ENCODE results near the gene NKAIN2.
A peak's percentile ranks its signal among the peaks of the same experiment; 100 is the strongest.
"Not testable (repeated sequence)": the region's sequence is repeated elsewhere in the genome, so short reads cannot be mapped to it uniquely, and the experiment has no call there.

NKAIN2 gene

DNA sequence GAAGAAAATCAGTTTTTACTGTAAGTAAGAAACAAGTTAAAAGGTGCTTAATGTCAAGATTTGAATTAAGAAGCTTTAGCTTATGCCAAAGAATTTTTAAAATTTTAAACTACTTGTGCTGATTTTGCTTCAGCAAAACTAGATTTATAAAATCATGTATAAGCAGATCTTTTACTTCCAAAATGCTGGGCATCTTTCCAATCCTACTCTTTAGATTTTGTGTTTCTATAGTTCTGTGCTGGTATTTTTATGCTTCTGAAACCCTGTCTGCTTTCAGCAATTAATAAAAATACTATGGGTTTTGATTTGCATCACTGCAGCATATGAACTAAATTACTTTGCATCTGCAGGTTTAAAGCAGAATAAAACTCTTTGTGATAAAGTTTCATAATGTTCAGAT, 920.0 kb downstream of the NKAIN2 start:
- no peak for DNase-seq

DNA sequence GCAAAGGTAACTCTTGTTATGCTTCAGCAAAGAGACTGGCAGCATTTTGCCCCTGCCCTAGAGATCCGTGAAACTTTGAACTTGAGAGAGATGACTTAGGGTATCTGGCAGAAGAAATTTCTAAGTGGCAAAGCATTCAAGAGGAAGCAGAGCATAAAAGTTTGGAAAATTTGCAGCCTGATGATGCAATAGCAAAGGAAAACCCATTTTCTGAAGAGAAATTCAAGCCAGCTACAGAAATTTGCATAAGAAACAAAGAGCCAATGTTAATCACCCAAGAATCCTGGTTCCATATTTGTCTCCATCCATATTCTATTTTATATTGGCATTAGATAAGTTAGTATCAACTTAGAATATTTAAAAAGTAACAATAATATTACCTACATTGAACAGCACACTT, 934.1 kb downstream of the NKAIN2 start:
- not testable (repeated sequence) for DNase-seq

GRCh38 chr6:124738482-124738881, 934.8 kb downstream of the NKAIN2 start:
- DNase-seq, result no peak

DNA sequence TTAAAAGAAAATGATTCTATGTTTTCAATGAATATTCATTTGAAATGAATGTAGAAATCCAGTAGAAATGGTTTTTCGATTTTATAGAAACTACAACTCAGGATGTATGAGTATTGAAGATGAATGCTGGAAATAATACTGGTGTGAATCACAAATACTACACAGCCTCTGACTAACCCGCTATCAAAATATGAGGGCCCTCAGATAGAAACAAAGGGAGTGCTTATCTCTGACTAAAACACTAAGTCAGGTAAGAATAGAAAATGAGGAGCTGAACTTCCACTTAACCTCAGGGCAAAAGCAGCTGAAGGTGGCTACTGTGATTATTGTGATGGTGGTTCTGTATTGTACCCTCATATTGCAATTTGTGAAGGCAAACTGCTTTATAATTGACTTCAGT, 937.7 kb downstream of the NKAIN2 start:
- no peak for DNase-seq

DNA sequence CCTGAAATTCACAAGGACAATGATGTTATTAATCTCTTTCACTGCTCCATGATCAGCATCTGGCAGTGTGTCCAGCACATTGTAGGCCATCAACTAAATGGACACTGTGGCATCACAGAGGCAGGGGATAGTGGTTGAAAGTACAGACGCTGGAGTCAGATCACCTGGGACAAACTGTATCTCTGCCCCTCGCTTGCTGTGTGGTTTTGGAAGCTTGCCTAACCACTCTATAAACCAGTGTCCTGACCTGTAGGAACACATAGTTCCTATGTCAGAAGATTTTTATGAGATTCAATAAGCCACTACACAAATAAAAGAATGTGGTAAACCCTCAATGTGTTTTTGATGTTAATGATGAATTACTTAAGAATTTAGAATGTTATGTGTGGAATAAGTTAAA, 939.3 kb downstream of the NKAIN2 start:
- DNase-seq, result no peak

DNA sequence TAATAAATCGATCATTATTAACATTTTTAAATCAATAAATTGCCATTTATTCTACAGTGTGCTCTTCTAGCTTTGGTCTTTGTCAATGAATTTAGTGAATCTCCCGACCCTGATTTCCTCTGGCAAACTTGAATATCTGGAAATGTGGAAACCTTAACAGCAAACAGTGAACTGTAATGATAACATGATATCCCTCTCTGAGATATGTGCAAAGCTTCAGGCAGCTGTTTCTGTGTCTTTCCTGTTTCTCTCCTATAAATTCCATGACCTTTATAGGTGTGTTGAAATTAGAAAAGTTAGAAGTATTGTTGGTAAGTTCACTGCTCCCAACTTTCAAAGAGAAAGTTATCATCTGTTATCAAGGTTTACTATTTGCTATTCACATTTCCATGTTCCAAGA, 939.8 kb downstream of the NKAIN2 start:
- no peak for DNase-seq

- DNase-seq, result no peak
These were observed 943.7 kb downstream of the NKAIN2 start for GRCh38 chr6:124747349-124747748.

DNA sequence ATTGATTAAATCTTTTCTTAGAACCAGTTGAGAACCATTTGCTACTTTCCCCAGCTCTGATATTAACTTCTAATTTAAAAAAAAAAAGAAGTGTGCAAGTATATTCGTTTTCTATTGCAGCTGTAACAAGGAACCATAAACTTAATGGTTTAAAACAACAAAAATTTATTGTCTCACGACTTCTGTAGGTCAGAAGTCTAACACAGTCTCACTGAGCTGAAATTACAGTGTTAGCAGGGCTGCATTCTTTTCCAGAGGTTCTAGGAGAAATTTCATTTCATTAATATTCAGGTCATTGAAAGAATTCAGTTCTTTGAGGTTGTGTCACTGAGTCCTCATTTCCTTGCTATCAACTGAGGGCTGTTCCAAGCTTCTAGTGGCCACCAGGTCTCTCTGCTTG, 945.1 kb downstream of the NKAIN2 start:
- no peak for DNase-seq

GRCh38 chr6:124753001-124753400, 949.3 kb downstream of the NKAIN2 start:
- DNase-seq, result no peak

DNA sequence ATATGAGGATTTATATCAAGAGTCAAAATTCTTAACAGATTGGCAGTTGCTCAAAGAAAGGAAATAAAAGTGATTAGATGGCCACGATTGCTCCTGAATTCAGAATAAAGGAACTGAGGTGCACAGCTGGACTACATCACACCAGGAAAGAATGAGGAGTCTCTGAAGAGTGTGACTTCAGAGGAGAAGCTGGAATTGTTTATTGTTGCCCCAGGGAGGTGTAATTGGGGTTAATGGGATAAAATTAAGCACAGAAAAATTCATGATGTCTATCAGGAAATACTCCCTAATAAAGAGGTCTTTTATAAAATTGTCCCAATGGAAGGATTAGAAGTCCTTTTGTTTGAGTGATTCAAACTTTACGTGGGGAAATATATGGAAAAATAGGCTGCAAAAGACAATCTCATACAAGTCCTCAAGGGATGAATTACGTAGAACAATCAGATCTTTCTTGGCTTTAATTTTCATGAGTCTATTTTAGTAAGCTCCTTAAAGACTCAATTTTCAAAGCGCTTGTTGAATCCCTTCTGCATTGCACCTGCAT, 950.0 kb downstream of the NKAIN2 start:
- DNase-seq, result no peak

DNA sequence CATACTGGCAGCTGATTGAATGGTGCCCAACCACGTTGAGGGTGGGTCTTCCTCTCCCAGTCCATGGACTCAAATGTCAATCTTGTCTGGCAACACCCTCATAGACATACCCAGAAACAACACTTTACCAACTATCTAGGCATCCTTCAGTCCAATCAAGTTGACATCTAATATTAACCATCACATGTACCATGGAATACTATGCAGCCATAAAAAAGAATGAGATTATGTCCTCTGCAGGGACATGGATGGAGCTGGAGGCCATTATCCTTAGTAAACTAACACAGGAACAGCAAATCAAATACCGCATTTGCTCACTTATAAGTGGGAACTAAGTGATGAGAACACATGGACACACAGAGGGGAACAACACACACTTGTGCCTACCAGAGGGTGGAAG, 951.7 kb downstream of the NKAIN2 start:
- DNase-seq, result no peak

DNA sequence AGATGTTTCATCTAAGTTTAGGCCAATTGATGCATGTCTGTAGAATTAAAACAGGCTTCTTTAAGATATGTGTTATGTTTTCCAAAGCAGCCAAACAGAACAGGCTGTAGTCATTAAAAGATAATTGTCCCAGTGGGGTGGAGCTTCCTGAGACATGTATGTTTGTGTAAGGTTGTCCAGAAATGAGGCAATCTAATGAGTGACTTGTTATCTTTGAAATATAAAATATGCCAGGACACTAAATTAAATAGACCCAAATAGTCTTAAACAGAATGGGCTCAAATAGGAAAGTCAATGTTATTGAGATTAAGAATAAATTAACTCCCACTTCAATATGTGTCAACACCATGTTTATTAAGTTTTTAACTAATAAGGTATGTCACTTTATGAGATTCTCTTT, 953.9 kb downstream of the NKAIN2 start:
- no peak for DNase-seq

DNA sequence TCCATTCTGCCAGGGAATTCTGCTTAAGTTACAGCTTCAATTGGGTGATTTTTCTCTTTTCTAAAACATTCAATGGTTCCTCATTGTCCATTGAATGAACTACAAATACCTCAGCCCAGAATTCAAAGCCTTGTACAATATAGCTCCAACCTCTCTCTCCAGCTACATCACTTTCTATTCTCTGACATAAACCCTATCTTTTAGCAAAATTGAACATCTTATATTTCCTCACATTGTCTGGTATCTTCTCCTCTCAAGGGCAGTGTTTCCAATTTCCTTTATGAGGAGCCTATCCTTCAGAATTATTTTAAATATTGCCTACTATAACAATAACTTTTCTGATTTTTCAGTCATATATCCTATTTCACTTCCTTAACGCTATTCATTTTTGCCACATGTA, 955.0 kb downstream of the NKAIN2 start:
- no peak for DNase-seq

- no peak for DNase-seq
These were observed 961.6 kb downstream of the NKAIN2 start for GRCh38 chr6:124765280-124765679.

GRCh38 chr6:124768224-124768623, 964.6 kb downstream of the NKAIN2 start:
- DNase-seq, result no peak

GRCh38 chr6:124769811-124770544, 966.3 kb downstream of the NKAIN2 start:
- peak; percentile 26 for DNase-seq

DNA sequence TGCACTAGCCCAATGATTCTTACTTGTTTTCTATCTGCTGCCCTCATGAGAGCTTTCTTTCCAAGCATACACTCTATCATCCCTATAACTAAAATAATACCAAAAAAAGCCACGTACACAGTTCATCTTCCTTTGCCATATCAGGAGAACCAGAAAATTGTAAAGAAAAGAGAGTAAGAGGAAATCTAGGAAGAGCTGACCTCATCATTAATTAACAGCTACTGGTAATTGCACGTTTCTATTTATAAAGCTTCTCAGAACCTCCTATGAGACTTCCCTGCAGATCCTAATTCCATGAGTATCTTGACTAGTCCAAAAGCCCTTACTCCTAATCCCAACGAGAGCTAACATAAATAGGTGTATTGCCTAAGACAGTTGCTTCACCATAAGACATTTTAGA, 967.1 kb downstream of the NKAIN2 start:
- DNase-seq, result no peak

DNA sequence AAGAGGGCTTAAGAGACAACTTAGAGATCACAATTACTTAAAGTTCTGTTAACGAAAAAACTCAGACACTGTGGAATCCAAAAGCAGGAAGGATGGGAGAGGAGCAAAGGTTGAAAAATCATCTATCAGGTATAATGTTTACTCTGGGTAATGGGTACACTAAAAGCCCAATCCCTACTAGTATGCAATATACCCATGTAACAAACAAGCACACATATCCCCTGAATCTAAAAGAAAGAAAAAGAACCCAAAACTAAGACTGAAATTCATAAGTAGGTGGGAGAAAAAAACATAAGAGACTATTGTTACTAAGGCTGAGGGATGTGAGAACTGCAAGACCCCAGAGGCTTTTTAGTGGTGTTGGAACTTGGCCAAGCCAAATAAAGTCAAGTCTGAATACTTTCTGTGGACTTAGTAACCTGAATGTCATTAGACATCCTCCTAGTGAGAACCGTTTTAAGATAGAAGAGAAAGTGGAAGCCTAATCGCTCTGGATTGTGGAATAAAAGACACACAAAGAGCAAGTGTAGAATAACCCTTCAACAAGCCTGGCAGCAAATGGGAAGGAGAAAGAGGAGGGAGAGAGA, 969.2 kb downstream of the NKAIN2 start:
- peak; percentile 31 for DNase-seq

- DNase-seq, result no peak
These were observed 971.5 kb downstream of the NKAIN2 start for GRCh38 chr6:124775121-124775520.

GRCh38 chr6:124777863-124778262, 974.2 kb downstream of the NKAIN2 start:
- DNase-seq, result no peak

GRCh38 chr6:124780623-124781022, 977.0 kb downstream of the NKAIN2 start:
- no peak for DNase-seq

DNA sequence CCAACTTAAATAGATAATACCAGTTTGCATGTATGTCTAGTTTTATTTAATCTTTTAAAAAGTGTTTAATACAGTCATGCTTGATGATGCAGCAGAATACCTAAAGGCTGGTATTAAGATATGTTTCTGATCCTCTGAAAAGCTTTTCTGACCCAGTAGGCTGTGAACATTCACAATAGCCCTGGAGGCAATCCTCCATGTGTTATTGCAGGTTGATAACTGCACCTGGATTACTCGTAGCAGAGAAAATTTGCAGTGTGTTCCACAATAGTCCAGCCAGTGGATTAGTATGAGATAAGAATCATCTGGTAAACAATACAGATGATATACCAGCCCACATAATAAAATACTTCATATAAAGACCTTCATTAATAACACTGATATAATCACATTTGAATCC, 979.7 kb downstream of the NKAIN2 start:
- no peak for DNase-seq

DNA sequence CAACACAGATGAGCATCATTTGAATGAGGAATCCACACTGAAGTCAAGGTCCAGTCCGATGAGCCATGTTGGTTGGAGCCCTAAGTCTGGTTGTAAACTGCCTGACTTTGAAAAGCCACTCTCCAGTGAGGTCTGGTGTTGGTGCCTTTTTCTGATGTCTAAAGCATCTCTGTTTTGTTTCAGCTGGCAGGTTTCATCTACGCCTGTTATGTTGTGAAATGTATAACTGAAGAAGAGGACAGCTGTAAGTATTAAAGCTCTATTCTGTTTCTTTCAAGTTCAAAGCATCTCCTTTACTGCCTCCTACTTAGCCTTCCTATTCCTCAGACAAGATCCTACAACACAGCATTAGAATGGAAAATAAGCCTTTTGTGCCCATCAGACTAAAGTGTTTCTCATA, 987.5 kb downstream of the NKAIN2 start:
- DNase-seq, result no peak

DNA sequence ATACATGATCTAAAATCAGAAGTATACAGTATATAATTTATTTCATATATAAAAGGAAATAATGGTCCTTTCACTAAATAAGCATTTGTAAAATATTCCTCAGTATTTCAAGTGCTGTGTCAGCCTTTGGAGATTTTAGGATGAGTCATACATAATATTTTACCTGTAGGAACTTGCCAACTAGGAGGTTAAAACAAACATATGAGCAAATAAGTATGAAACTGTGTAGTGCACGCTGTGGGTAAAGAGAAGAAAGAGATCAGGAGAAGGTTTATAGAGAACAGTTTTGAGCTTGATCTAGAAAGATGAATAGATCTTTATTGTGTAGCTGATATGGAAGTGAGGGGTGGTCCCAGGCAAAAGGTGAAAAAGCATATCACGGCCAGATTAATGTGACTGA, 988.7 kb downstream of the NKAIN2 start:
- DNase-seq, result peak; percentile 6

DNA sequence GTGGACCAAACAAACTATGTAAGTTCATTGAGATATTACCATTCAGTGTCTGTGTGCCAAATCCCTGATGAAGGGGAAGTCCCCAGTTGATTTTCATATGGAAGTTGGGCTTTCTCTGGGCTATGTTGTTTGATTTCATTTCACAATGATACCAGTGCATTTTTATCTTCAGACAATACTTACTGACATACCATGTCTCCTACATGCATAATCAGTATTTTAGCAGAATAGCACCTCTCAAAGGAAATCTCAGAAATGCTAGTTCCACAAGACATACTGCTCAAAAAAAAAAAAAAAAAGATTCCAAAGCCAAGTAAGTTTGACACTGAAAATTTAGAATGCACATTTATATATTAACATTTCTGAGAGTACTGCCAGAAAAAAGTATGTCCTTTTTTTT, 989.7 kb downstream of the NKAIN2 start:
- DNase-seq, result no peak
